Measurements from ENCODE around the gene MAML3.

DNA sequence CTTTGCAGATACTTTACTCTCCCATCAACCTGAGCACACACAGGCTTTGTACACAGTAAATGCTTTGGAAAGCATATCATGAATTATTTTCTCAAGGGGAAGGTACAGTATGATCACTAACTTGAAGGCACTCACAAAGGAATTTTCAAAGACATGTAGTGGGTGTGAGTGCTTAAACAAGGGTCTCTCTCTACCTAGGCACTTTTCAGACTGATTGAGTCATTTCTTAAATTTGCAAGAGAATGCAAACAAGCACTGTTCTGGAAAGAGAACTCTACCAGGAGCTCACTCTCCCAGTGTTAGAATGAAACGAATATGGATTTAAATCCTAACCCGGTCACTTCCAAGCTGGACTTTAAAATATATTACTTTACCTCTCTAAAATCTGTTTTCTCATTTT lies 85.7 kb downstream of the MAML3 start:
- TF ChIP-seq, protein P1, sequence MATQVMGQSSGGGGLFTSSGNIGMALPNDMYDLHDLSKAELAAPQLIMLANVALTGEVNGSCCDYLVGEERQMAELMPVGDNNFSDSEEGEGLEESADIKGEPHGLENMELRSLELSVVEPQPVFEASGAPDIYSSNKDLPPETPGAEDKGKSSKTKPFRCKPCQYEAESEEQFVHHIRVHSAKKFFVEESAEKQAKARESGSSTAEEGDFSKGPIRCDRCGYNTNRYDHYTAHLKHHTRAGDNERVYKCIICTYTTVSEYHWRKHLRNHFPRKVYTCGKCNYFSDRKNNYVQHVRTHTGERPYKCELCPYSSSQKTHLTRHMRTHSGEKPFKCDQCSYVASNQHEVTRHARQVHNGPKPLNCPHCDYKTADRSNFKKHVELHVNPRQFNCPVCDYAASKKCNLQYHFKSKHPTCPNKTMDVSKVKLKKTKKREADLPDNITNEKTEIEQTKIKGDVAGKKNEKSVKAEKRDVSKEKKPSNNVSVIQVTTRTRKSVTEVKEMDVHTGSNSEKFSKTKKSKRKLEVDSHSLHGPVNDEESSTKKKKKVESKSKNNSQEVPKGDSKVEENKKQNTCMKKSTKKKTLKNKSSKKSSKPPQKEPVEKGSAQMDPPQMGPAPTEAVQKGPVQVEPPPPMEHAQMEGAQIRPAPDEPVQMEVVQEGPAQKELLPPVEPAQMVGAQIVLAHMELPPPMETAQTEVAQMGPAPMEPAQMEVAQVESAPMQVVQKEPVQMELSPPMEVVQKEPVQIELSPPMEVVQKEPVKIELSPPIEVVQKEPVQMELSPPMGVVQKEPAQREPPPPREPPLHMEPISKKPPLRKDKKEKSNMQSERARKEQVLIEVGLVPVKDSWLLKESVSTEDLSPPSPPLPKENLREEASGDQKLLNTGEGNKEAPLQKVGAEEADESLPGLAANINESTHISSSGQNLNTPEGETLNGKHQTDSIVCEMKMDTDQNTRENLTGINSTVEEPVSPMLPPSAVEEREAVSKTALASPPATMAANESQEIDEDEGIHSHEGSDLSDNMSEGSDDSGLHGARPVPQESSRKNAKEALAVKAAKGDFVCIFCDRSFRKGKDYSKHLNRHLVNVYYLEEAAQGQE (IDR thresholded peaks at IDR 0.05; ENCODE audit: insufficient read depth in 1 of 2, low read depth in 2 of 2, low read length in 2 of 2), result no peak
- no peak for TF ChIP-seq POLR2AphosphoS5 (IDR thresholded peaks at IDR 0.05; ENCODE audit: low read depth, low read length)
- no peak for TF ChIP-seq SIN3A (IDR thresholded peaks at IDR 0.05; ENCODE audit: borderline replicate concordance, insufficient read depth, low read length)
- no peak for TF ChIP-seq TAF1 (IDR thresholded peaks at IDR 0.05; ENCODE audit: borderline replicate concordance, insufficient read depth, low read length)
